Mesangial cell (primary cell): ENCODE measurements around the gene CABP1. TPM values are rescaled to one million over a fixed set of nuclear protein-coding genes. Genes with fewer than 3 reads are reported as not detected.

Experiments used
- total RNA-seq: library from RNA; depleted of rRNA; stranded (reverse); fragments of >200 nt; gene quantifications from 2 replicates; pipeline ENCODE4 v1.2.3, GENCODE V29; 2015

Gene CABP1
- 0.16 TPM in 1 of 2 replicates, not detected in the other for total RNA-seq

DNA sequence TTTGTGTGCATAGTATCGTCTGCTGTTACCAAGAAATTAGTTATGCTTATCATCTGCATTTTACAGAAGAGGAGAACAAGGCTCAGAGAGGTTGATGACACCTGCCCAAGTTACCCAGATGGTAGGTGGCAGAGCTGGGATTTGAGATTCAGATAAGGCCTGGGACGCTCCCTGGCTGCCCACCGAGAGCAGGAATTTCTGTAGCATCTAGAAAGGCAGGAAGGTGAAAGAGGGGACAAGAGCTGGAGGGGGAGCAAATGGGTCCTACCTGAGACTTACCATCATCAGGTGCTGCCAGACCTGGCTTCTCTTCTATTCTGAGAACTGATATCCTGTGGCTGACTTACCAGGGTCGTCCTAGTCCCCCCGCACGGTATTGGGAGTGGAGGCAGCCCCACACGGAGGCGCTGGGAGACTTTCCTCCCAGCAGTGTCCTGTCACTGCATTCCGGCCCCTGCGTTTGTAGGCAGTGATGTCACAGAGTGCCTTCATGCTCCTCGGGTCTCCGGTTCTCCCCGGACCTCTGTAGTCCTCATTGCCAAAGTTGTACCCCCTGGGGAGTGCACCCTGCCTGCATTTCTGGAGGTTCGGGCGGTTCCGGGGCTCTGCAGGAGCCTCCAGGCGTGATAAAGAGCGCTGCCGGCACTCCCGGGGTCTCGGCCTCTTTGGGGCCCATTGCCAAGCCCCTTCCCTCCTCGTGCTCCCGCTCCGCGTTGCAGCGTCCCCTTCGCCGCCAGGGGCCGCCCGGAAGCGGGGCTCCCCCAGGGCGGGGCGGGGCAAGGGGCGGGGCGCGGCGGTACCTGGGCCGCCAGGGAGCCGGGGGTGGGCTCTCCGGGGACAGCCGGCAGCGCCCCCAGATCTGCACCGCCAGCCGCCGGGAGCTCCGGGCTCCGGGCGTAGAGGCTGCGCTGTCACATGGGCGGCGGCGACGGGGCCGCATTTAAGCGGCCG is at the start of gene CABP1:
CABP1 (plus strand) TSS at position 856 of the 951 bp plus-strand sequence; CDS start at position 916, 60 bp downstream.

DNA sequence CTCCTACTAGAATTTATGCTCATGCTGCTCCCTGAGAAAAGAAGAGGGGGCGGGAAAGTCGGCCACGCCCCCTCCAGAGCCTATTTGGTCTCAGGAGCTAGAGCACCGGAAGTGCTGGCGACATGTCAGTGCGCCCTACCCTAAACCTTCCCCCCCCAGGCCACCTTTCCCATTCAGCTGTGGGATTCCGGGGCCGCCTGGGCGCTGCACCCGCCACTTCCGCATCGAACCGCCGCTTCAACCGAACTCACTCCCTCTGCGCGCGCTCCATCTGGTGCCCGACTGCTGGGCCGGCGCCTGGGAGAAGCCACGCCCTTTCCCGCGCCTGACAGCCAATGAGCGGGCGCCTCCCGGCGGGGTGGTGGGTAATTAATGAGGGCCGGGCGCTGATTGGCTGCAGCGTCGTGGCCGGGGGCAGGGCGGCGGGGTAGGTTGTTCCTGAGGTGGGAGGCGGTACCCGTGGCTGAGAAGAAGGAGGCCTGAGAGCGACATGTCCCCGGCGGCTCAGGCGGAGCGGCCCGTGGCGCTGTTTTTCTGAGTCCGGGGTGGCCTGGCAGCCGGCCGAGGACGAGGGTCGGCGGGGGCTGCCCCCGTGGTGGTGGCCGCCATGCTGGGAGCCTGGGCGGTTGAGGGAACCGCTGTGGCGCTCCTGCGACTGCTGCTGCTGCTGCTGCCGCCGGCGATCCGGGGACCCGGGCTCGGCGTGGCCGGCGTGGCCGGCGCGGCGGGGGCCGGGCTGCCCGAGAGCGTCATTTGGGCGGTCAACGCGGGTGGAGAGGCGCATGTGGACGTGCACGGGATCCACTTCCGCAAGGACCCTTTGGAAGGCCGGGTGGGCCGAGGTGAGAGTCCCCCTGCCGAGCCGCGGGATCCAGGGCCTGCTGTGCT is 46.5 kb downstream of the CABP1 start, which contains the start of gene MLEC:
MLEC (plus strand) TSS at position 460 of the 888 bp plus-strand sequence; CDS start at position 608, 148 bp downstream.

DNA sequence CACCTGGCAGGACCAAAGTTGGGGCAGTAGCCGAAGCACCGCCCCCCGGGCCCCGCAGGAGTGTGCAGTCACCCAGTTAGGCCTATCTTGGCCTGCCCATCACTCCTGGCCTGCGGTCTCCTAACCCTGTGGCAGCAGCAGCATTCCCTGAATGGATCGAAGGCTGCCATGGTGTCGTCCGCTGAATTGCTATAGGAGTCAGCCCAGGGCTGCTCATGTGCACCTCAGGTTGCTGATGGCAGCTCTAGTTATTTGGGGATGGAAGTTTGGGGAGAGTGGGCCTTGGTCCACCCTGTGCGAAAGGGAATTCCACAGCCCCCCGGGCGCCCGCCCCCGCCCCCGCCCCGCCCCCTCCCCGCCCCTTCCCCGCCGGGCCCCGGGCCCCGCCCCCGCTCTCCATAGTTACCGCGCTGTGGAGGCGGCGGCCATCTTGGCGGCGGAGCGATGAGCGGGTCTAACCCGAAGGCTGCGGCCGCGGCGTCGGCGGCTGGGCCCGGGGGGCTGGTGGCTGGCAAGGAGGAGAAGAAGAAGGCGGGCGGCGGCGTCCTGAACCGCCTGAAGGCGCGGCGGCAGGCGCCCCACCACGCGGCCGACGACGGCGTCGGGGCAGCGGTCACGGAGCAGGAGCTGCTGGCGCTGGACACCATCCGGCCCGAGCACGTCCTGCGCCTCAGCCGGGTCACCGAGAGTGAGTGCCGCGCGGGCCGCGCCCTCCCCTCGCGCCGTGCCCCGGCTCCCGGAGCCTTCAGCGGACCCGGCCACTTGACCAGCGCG is 69.8 kb downstream of the CABP1 start, which contains the start of gene UNC119B:
UNC119B (plus strand) TSS at position 428 of the 774 bp plus-strand sequence; CDS start at position 445, 17 bp downstream.

Other genes with a start within 250 kb of the CABP1 start
- gene COX6A1, start 202.5 kb upstream of the CABP1 start, total RNA-seq: 737 and 758 TPM in 2 replicates
- gene TRIAP1, start 194.2 kb upstream of the CABP1 start, total RNA-seq: 14.5 and 19.4 TPM in 2 replicates
- 17.2 and 17.3 TPM in 2 replicates for gene GATC, start 194.2 kb upstream of the CABP1 start, total RNA-seq
- gene SRSF9, start 170.9 kb upstream of the CABP1 start, total RNA-seq: 90.3 and 147 TPM in 2 replicates
- gene DYNLL1, start 144.5 kb upstream of the CABP1 start, total RNA-seq: 255 and 374 TPM in 2 replicates
- 16.2 and 17.9 TPM in 2 replicates for gene COQ5, start 111.5 kb upstream of the CABP1 start, total RNA-seq
- gene RNF10, start 106.3 kb upstream of the CABP1 start, total RNA-seq: 61.3 and 80.2 TPM in 2 replicates
- gene POP5, start 59.2 kb upstream of the CABP1 start, total RNA-seq: 29.2 and 58.8 TPM in 2 replicates
- gene MLEC, start 46.5 kb downstream of the CABP1 start, total RNA-seq: 78.3 and 88.6 TPM in 2 replicates
- gene UNC119B, start 69.8 kb downstream of the CABP1 start, total RNA-seq: 16.3 and 28.4 TPM in 2 replicates
- 13.7 and 29.9 TPM in 2 replicates for gene ACADS, start 85.2 kb downstream of the CABP1 start, total RNA-seq